Measurements from ENCODE around the gene TXNDC11. TPM values are rescaled to one million over a fixed set of nuclear protein-coding genes. Genes with fewer than 3 reads are reported as not detected.

Gene TXNDC11
- total RNA-seq, 4 donors from 2014 or later: 27.7 to 47.8 (median 40.0) TPM

DNA sequence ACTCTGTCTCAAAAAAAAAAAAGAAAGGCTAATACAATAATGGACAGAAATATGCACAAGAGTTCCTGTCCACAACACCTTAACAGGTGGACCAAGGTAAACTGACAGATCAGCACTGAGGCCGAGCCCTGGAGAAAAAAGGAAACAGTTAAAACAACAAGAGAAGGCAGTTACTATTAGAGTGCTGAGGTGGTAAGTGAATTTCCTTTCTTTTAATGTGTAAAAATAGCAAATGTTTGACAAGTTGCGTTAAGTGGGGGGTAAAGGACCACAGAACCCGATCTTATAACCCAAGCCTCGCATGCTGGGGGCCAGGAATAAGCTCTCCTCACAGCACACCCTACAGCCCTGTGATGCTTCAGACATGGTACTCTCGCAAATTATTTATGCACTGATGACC lies 24.8 kb downstream of the TXNDC11 start:
- intact Hi-C loops (cut with DNase I; ENCODE audit: low total_unique reads): loop anchor here (10.0 kb wide), 2 partner anchors 183 to 753 kb away; no protein-coding TSS in a partner anchor
- 79 to 85% methylated on average over 5 of the region's 5 CpGs for WGBS, 2 donors
- DNase-seq (ENCODE audit: low spot score in 2 of 2): no peak
- no peak for TF ChIP-seq POLR2A (IDR thresholded peaks at IDR 0.05)
- TF ChIP-seq, protein P1, sequence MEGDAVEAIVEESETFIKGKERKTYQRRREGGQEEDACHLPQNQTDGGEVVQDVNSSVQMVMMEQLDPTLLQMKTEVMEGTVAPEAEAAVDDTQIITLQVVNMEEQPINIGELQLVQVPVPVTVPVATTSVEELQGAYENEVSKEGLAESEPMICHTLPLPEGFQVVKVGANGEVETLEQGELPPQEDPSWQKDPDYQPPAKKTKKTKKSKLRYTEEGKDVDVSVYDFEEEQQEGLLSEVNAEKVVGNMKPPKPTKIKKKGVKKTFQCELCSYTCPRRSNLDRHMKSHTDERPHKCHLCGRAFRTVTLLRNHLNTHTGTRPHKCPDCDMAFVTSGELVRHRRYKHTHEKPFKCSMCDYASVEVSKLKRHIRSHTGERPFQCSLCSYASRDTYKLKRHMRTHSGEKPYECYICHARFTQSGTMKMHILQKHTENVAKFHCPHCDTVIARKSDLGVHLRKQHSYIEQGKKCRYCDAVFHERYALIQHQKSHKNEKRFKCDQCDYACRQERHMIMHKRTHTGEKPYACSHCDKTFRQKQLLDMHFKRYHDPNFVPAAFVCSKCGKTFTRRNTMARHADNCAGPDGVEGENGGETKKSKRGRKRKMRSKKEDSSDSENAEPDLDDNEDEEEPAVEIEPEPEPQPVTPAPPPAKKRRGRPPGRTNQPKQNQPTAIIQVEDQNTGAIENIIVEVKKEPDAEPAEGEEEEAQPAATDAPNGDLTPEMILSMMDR (IDR thresholded peaks at IDR 0.05): no peak
- no peak overlapping the region for H3K4me3 ChIP-seq (ENCODE audit: low read depth, poor library complexity, severe bottlenecking)

DNA sequence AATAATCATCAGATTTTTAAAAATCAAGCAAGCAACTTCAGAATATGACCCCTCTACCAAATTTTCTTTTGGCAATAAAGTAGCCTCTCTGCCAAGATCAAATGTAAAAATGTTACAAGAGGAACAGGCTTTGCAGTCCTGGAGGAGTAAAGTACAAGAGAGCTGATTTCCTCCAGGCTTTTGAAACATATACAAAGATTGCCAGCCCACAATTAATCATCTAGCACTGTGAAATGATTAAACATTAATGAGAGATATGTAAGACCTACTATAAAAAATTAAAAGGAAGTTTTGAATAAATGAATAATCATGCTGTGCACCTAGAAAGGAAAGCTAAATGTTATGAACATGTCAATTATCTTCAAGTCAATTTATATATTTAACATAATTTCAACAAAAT lies 26.3 kb downstream of the TXNDC11 start:
- TF ChIP-seq, protein P1 (IDR thresholded peaks at IDR 0.05): no peak
- no peak for TF ChIP-seq POLR2A (IDR thresholded peaks at IDR 0.05)
- intact Hi-C loops (cut with DNase I; ENCODE audit: low total_unique reads): loop anchor here (10.0 kb wide), 2 partner anchors 182 to 752 kb away; no protein-coding TSS in a partner anchor
- DNase-seq (ENCODE audit: low spot score in 2 of 2): no peak
- no peak overlapping the region for H3K4me3 ChIP-seq (ENCODE audit: low read depth, poor library complexity, severe bottlenecking)

DNA sequence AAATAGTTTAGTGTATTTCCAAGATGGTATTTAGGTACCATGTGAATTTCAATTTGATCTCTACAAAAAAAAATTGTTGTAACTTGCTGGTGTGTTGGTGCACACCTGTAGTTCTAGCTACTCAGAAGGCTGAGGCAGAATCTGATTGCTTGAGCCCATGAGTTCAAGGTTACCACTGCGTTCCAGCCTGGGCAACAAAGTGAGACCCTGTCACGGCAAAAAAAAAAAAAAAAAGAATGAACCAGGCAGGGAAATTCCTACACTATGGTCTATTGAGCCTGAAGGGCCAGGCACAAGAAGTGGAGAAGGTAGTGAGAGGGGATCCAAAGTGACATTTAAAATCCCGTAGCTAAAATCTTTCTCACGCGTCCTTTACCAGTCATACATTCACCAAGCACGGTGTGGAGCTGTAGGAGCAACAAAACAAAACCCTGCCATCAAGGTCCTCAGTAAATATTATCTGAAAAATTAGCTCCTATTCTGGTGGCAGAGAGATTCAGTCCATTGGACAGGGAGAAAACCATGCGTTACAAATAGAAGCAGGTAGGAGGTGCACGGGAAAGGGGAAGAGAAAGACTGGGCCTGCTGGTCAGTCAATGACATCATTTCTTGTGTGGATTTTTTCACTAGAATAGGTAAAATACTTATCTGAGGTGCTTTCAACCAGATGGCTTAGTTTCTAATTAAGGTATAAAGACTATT lies 27.3 kb downstream of the TXNDC11 start:
- WGBS, 2 donors: 89 to 92% methylated on average over 8 of the region's 8 CpGs
- no peak overlapping the region for H3K4me3 ChIP-seq (ENCODE audit: low read depth, poor library complexity, severe bottlenecking)
- intact Hi-C loops (cut with DNase I; ENCODE audit: low total_unique reads): loop anchor here (10.0 kb wide), 2 partner anchors 181 to 751 kb away; no protein-coding TSS in a partner anchor
- DNase-seq (ENCODE audit: low spot score in 2 of 2): no peak
- TF ChIP-seq POLR2A (IDR thresholded peaks at IDR 0.05): no peak
- TF ChIP-seq, protein P1 (IDR thresholded peaks at IDR 0.05): no peak

DNA sequence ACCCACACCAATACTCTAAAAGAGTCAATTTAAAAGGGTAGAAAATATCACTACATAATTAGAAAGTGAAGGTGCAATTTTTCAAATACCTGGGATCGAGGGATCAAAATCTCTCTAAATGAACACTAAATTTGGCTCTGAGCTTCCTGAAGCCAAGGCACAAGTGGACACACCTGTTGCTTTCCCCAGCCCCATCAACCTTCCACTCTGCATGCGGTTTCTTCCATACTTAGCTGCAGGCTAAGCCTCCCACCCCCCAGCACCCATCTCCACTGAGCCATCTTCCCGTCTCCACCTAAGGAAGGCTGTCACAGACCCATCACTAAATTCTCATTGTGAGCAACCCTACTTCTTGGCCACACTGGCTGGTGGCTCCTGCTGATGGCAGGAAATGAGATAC lies 30.5 kb downstream of the TXNDC11 start:
- TF ChIP-seq POLR2A (IDR thresholded peaks at IDR 0.05): no peak
- 90 to 98% methylated on average over 3 of the region's 3 CpGs for WGBS, 2 donors
- intact Hi-C loops (cut with DNase I; ENCODE audit: low total_unique reads): loop anchor here (5.0 to 10.0 kb wide), 3 partner anchors 177 to 747 kb away; no protein-coding TSS in a partner anchor
- H3K4me3 ChIP-seq (ENCODE audit: low read depth, poor library complexity, severe bottlenecking): no peak overlapping the region
- DNase-seq (ENCODE audit: low spot score in 2 of 2): no peak

DNA sequence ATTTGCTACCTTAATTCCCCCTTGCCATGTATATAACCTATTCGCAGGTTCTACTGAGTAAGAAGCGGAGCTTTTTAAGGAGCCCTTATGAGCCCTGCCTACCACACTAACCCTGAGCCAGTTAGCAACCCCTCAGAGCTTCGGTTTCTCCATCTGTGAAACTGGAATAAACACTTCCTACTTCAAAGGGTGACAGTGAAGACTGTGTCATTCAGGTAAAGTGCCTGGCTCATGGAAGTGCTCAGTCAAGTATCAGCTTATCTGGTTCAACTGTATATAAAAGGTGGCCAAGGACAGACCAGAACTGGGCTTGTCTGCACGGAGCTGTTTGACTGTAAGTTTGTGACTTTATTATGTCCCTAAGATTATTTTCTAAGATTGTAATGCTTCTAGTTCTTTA lies 31.0 kb downstream of the TXNDC11 start:
- 91 to 94% methylated on average over 4 of the region's 4 CpGs for WGBS, 2 donors
- no peak for DNase-seq (ENCODE audit: low spot score in 2 of 2)
- no peak overlapping the region for H3K4me3 ChIP-seq (ENCODE audit: low read depth, poor library complexity, severe bottlenecking)
- TF ChIP-seq POLR2A (IDR thresholded peaks at IDR 0.05): no peak
- TF ChIP-seq, protein P1 (IDR thresholded peaks at IDR 0.05): no peak
- intact Hi-C loops (cut with DNase I; ENCODE audit: low total_unique reads): loop anchor here (5.0 to 10.0 kb wide), 3 partner anchors 177 to 747 kb away; no protein-coding TSS in a partner anchor

DNA sequence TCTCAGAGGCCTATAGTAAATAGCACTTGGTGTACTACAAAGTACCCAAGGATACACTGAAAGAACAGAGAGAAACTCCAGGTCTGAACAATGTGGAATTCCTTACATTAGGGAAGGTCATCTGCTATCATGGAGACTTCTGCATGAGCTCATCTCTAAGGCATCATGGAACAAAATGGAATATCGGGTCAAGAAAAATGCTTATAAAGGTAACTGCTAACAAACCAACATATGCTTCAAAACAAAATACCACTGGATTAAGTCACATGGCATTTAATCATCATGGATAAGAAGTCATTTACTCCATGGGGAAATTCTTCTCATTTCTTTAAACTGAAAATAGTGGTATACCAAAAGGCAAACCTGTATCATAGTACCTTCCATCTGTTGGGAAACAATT lies 34.2 kb downstream of the TXNDC11 start:
- DNase-seq (ENCODE audit: low spot score in 2 of 2): no peak
- H3K4me3 ChIP-seq (ENCODE audit: low read depth, poor library complexity, severe bottlenecking): no peak overlapping the region
- TF ChIP-seq, protein P1 (IDR thresholded peaks at IDR 0.05): no peak
- TF ChIP-seq POLR2A (IDR thresholded peaks at IDR 0.05): no peak
- intact Hi-C loops (cut with DNase I; ENCODE audit: low total_unique reads): no loop called here
- 79 to 100% methylated on average over 1 of the region's 1 CpG for WGBS, 2 donors

Measured in lower leg skin (tissue), 4 donors.